Lung microvascular endothelial cell (primary cell): ENCODE results near the gene NDUFA8. TPM values are rescaled to one million over a fixed set of nuclear protein-coding genes. Genes with fewer than 3 reads are reported as not detected.

Experiments used
- DNase-seq, 2 donors: peaks; one replicate each; pipeline versions ENCODE4 v3.0.0 to v3.0.0-alpha.2; 2010; ENCODE audit warnings: low read depth in 2 of 2
- total RNA-seq: library from RNA; depleted of rRNA; stranded (reverse); fragments of >200 nt; gene quantifications from 2 replicates; pipeline ENCODE4 v1.2.1, GENCODE V29; 2014

NDUFA8 gene
- total RNA-seq, 1 donor from 2014 or later, result 34.5 TPM

DNA sequence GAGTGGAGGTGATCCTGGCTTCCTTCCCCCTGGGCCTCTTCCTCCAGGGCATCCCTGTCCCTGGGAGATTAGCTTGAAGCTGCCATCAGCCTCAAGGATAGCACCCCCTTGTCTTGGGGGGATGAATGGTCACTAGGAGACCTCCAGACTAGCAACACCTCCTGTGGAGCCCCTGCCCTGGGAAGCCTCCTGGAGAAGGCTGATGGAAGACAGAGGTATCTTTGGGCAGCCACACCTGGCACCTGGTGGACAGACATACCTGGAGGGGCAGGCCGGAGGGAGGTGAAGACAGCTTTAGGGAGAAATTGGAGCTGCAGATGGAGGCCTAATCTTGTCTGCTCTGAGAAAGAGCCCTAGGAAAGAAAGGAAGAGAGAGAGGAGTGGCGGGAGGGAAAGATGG lies 57.4 kb downstream of the NDUFA8 start:
- no peak for DNase-seq

DNA sequence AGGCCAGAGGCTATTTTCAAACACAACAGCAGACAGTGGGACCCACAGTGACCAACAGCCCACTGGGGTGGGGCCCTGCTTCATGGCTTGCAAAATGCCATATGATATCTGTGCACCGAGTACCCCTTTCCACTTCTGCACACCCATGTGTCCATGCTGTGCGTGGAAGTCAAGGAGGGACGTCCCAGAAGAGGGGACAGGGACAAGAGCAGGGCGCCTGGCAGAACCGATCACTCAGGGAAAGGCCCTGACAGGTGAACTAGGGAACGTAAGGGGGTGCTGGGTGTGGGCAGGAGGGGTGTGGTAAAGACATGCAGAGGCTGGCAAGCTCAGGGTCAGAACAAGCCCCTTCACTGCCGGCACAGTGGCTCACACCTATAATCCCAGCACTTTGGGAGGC lies 58.8 kb downstream of the NDUFA8 start:
- no peak for DNase-seq

DNA sequence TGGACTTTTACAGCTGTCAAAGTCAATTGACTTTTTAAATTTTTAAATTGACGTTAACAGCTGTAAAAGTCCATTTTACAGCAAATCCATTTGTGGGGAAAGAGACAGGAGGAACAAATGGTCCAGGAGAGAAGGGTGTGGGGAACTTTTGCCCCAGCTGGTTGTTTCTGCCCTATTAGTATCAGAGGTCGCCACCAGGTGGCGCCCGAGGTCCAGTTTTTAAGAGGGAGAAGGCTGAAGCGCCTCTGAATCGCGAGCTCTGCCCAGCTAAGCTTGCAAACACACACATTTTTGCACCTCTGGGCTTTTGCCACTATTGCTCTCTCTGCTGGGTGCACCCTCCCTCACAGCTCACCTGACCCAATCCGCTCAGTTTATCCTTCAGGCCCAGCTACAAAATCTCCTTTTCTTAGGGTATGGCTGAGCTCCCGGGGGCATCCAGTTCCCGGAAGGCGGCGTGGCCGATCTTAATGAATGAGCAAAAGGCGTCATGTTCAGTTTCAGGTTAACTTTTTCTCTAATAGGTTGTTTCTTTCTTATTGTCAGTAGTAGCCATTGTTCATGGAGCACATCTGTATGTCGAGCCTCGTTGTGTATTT lies 60.2 kb downstream of the NDUFA8 start:
- DNase-seq, result peak; percentile 73 to 84

DNA sequence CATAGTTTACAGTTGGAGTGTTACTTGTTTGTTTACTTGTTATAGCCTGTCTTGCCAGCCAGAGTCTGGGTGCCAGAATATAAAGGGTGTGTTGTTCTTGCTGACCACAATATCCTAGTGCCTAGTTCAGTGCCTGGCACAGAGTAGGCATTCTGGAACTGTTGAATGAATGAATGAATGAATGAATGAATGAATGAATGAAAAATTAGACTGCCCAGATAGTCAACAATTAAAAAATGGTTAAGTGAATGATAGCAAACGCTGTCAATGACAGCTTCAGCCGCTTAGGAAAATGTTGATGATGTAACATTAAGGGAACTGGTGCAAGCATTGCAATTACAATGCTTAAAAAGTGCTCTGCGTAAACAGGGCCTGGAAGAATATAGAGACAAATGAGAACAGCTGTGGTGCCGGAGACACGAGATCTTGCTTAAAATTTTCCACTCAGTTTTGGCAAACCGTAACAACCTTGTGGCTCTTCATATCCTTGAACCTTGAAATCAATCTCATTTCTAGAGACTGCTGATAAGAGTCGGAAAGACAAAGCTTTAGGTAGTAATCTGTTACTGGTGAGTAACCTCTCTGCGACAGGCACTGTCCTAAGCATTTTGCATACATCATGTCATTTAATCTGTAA lies 61.8 kb downstream of the NDUFA8 start:
- no peak for DNase-seq

DNA sequence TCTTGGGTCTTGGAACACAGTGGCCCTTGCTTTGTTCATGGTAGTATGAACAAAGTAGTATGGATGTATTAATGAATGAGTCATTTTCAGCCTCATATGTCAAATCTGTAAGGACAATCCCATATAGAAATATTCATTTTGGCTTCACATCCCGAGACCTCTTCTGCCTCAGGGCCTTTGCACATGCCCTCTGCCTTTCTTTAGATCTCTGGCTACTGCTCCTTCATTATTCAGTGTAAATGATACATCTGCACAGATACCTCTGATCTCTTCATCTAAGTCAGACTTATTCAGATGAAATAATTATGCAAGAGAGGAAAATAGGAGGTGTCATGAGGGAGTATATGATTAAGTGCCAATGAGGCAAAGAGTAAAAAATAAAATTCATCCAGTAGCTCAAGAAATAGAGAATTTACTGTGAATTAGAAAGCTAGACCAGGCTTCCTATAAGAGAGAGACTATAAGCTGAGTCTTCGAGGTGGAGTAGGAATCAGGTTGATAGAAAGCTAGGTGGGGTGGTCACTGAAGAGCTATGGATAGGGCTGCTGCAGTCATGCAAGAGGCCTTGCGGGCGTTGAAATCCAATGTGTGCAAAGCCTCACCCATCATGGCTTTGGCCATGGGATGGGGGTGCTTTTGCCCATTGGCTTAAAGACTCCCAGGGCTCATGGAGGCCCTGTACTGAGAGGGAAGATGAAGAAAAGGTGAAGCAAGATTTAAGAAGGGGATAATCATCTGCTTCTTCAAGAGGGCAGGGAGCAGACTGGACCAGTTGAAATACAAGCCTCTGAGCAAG lies 62.8 kb downstream of the NDUFA8 start:
- no peak for DNase-seq

DNA sequence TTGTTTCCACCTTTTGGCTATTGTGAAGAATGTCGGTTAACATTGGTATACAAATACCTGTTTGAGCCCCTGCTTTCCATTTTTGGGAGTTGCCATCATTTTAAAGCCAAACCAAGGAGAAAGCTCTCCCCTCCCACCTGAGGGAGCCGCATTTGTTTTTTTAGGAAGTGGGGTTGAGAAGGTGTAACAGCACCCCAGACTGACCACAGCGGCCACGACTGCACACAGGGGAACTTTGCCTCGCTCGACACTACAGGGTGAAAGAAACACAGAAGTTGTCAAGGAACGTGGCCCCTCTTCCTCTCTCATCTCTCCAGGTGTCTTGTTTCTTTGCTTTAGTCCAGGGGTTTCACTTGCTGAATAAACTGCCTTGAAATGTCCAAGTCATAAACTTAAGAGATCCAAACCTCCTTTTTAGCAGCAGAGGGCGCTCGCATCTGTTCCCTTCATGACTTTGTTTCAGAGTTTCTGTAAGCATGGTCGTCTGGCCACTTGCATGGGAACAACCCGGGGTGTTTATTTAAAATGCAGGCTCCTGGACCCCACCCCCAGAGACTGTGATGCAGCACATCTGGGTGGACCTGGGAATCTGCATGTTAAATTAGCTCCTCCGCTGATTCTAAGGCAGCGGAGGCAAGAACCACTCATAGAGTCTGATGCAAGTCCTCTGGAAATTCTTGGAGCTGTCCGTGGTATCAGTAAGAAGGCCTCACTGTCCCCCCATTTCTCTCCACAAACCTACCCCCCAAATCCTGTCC lies 64.4 kb downstream of the NDUFA8 start:
- DNase-seq, result peak; percentile 69 to 75

Other genes starting within 250 kb of the NDUFA8 start
- gene TTLL11, start 66.5 kb downstream of the NDUFA8 start, total RNA-seq, result 1.5 and 3.0 TPM in 2 replicates
- not detected in 2 replicates for gene MORN5, start 129 bp upstream of the NDUFA8 start, total RNA-seq
- 0.40 and 1.7 TPM in 2 replicates for gene LHX6, start 69.2 kb upstream of the NDUFA8 start, total RNA-seq
- 5.2 and 6.5 TPM in 2 replicates for gene RBM18, start 105.1 kb upstream of the NDUFA8 start, total RNA-seq
- gene MRRF, start 105.1 kb upstream of the NDUFA8 start, total RNA-seq, result 24.6 and 32.3 TPM in 2 replicates
- gene PTGS1, start 211.2 kb upstream of the NDUFA8 start, total RNA-seq, result 1.4 and 1.5 TPM in 2 replicates